OCI-LY7 (cell line): ENCODE data around the gene NDUFB10. TPM values are rescaled to one million over a fixed set of nuclear protein-coding genes. Genes with fewer than 3 reads are reported as not detected.
A peak's percentile ranks its signal among the peaks of the same experiment; 100 is the strongest.

Experiments used
- BruUV-seq: library from RNA; stranded (reverse); fragments of 400-500 nt; replicated peaks from 2 replicates; lab custom pipeline; 2021; lab: Mats Ljungman, UMichigan
- CTCF ChIA-PET: fragments of 300-600 bp; sonication (Branson Sonifier 250); formaldehyde crosslinking; loops from one replicate; lab custom pipeline; 2022; ENCODE audit warnings: antibody characterized with exemption; ENCODE audit not compliant: unreplicated experiment; lab: Charles Lee
- POLR2A ChIA-PET: fragments of 300-600 bp; sonication (Branson Sonifier 250); formaldehyde crosslinking; loops from one replicate; lab custom pipeline; 2022; ENCODE audit warnings: antibody characterized with exemption; lab: Charles Lee
- DNase-seq: peaks from one replicate; pipeline ENCODE4 v3.0.0-alpha.2; 2015; ENCODE audit warnings: low spot score
- H2AFZ ChIP-seq: fragments of 200-600 bp; sonication (generic), shearing (Covaris generic); 2 replicates; pipeline ENCODE4 v1.6.1; 2014; ENCODE audit warnings: mild to moderate bottlenecking, antibody characterized with exemption, low read length, moderate library complexity
- H3K27ac ChIP-seq: fragments of 200-600 bp; sonication (generic); 2 replicates; pipeline ENCODE4 v1.5.1; 2014; ENCODE audit warnings: mixed run types, low read depth, mild to moderate bottlenecking, moderate library complexity, low read length, inconsistent platforms; ENCODE audit not compliant: poor library complexity, severe bottlenecking
- H3K36me3 ChIP-seq: fragments of 200-600 bp; sonication (generic); 2 replicates; pipeline ENCODE4 v1.6.1; 2014; ENCODE audit warnings: mild to moderate bottlenecking, antibody characterized with exemption, low read length, moderate library complexity, mixed read lengths; ENCODE audit not compliant: insufficient read depth
- H3K4me1 ChIP-seq: fragments of 200-600 bp; sonication (generic); 2 replicates; pipeline ENCODE4 v1.5.1; 2014; ENCODE audit warnings: mild to moderate bottlenecking, low read length; ENCODE audit not compliant: insufficient read depth, poor library complexity, severe bottlenecking
- H3K4me2 ChIP-seq: fragments of 200-600 bp; sonication (generic); 2 replicates; pipeline ENCODE4 v1.6.1; 2014; ENCODE audit warnings: mild to moderate bottlenecking, low read length
- H3K4me3 ChIP-seq: fragments of 200-600 bp; sonication (generic); 2 replicates; pipeline ENCODE4 v1.5.1; 2014; ENCODE audit warnings: mild to moderate bottlenecking, low read depth, low read length; ENCODE audit not compliant: poor library complexity, severe bottlenecking
- H3K79me2 ChIP-seq: fragments of 200-600 bp; sonication (generic); 2 replicates; pipeline ENCODE4 v1.6.1; 2016; ENCODE audit warnings: low read depth, mild to moderate bottlenecking, low read length, moderate library complexity, mixed read lengths; ENCODE audit not compliant: insufficient read depth
- H3K9me2 ChIP-seq: fragments of 200-600 bp; sonication (generic); 2 replicates; pipeline ENCODE4 v1.6.1; 2016; ENCODE audit warnings: mild to moderate bottlenecking, low read length, mixed read lengths; ENCODE audit not compliant: insufficient read depth
- H3K9me3 ChIP-seq: fragments of 200-600 bp; sonication (generic); 2 replicates; pipeline ENCODE4 v1.6.1; 2014; ENCODE audit warnings: mild to moderate bottlenecking, mixed run types, low read length, mixed read lengths
- H4K20me1 ChIP-seq: fragments of 200-600 bp; sonication (generic); 2 replicates; pipeline ENCODE4 v1.6.1; 2014; ENCODE audit warnings: mild to moderate bottlenecking, antibody characterized with exemption, low read length, moderate library complexity, mixed read lengths; ENCODE audit not compliant: insufficient read depth
- CTCF ChIP-seq: fragments of 200-600 bp; sonication (generic); conservative IDR thresholded peaks from 2 replicates; pipeline ENCODE4 v1.5.1; 2014; ENCODE audit warnings: mild to moderate bottlenecking, antibody characterized with exemption, low read length, moderate library complexity, mixed read lengths
- EZH2phosphoT487 ChIP-seq: fragments of 200-600 bp; sonication (generic); IDR thresholded peaks from 2 replicates; pipeline ENCODE4 v1.6.1; 2018; ENCODE audit warnings: low read depth, borderline replicate concordance, mild to moderate bottlenecking, mixed run types, antibody characterized with exemption, low read length, moderate library complexity, mixed read lengths
- intact Hi-C: fragments of 100-400 bp; cut with micrococcal nuclease; formaldehyde crosslinking; loops from one replicate; pipeline ENCODE4 v1.10.0; 2022; ENCODE audit not compliant: unreplicated experiment
- total RNA-seq, 2 experiments: library from RNA; depleted of rRNA in 1 of 2; stranded (reverse); fragments of >200 nt in 1 of 2; shearing (Covaris generic) in 1 of 2; gene quantifications; 2 replicates each; pipeline ENCODE4 v1.2.3, GENCODE V29; 2014 to 2022

Gene NDUFB10
- total RNA-seq, 2 experiments from 2014 or later, result 201 to 240 TPM

- CTCF ChIA-PET, result no interaction called here
Measured at GRCh38 chr16:1983544-1984346, 24.4 kb downstream of the NDUFB10 start, which contains the start of gene GFER. Gene GFER, plus strand, starts transcription at chr16:1984193. Its CDS starts 26 bp downstream, at chr16:1984219.

GRCh38 chr16:1984347-1985225, 25.2 kb downstream of the NDUFB10 start:
- BruUV-seq, result TSS peak; percentile 36
- peaks cover 14% of the 10 kb centered on the region for H3K4me1 ChIP-seq
- H3K4me2 ChIP-seq, result peak overlapping the region; percentile 85
- DNase-seq, result peak; percentile 19
- H3K9me3 ChIP-seq, result no peaks in the 10 kb centered on the region
- intact Hi-C loops, result loop anchor here (1.0 kb wide), 1 partner anchor 12 kb away; the partner anchor contains the start of gene TBL3
- H3K36me3 ChIP-seq, result peaks cover 13% of the 10 kb centered on the region; the same call in 1 of the 2 replicates
- H3K79me2 ChIP-seq, result no peaks in the 10 kb centered on the region
- POLR2A ChIA-PET, result interaction anchor here (0.7 to 1.1 kb wide), 2 partner anchors 13 to 188 kb away, joined by 3 read pairs; partner anchors contain the start of gene TBL3
- H2AFZ ChIP-seq, result peak overlapping the region; percentile 44; the same call in 1 of the 2 replicates
- H3K9me2 ChIP-seq, result no peaks in the 10 kb centered on the region
- H3K27ac ChIP-seq, result peak overlapping the region; percentile 37
- peak overlapping the region; percentile 82 for H3K4me3 ChIP-seq
- H4K20me1 ChIP-seq, result no peaks in the 10 kb centered on the region
- TF ChIP-seq CTCF (no peak), EZH2phosphoT487 (no peak)
- CTCF ChIA-PET, result no interaction called here

More at GRCh38 chr16:1983544-1984346, 24.4 kb downstream of the NDUFB10 start, which contains the start of gene GFER:
- Histone ChIP-seq H3K4me2 (peak within 1 kb of the TSS; percentile 85), H3K9me2 (no peaks in the 10 kb centered on the region), H4K20me1 (no peaks in the 10 kb centered on the region), H3K27ac (peak within 1 kb of the TSS; percentile 37), H3K79me2 (no peaks in the 10 kb centered on the region), H2AFZ (peak within 1 kb of the TSS; percentile 44; the same call in 1 of the 2 replicates), H3K4me1 (peaks cover 14% of the 10 kb centered on the region), H3K9me3 (no peaks in the 10 kb centered on the region), H3K36me3 (peaks cover 18% of the 10 kb centered on the region; the same call in 1 of the 2 replicates), H3K4me3 (peak within 1 kb of the TSS; percentile 82)
- POLR2A ChIA-PET, result no interaction called here
- DNase-seq, result peak; percentile 80
- BruUV-seq, result no TSS peak
- TF ChIP-seq CTCF, result peak; percentile 59; the same call in 1 of the 2 replicates
- no peak for TF ChIP-seq EZH2phosphoT487
- intact Hi-C loops, result loop anchor here (1.0 kb wide), 1 partner anchor 11 kb away; the partner anchor contains the start of gene TBL3
